Psoas muscle (tissue), 8 donors: ENCODE data around the gene ETV2. TPM values are rescaled to one million over a fixed set of nuclear protein-coding genes. Genes with fewer than 3 reads are reported as not detected.
"Not testable (repeated sequence)": the region's sequence is repeated elsewhere in the genome, so short reads cannot be mapped to it uniquely, and the experiment has no call there.

Experiments
- ATAC-seq, 4 donors: fragments of 200-7000 bp; cut with Tn5 transposase; one replicate each; pipeline ENCODE4 v1.9.1; 2020; ENCODE audit warnings: moderate library complexity in 3 of 4, mild to moderate bottlenecking in 2 of 4
- DNase-seq, 2 donors: peaks; one replicate each; pipeline ENCODE4 v3.0.0-alpha.2; 2020
- H3K27ac ChIP-seq: fragments of 200-600 bp; one replicate; pipeline ENCODE4 v1.8.0; 2022
- H3K27me3 ChIP-seq, 3 donors: fragments of 200-600 bp in 1 of 3; one replicate each; pipeline versions ENCODE4 v1.6.1 to v1.8.0; 2013 to 2022; ENCODE audit warnings: low read length in 2 of 3, mild to moderate bottlenecking in 2 of 3, moderate library complexity in 1 of 3; ENCODE audit not compliant: insufficient read depth in 3 of 3
- H3K36me3 ChIP-seq, 2 donors: fragments of 200-600 bp in 1 of 2; one replicate each; pipeline versions ENCODE4 v1.6.1 to v1.8.0; 2013 to 2022; ENCODE audit warnings: low read depth in 1 of 2, mild to moderate bottlenecking in 1 of 2, moderate library complexity in 1 of 2; ENCODE audit not compliant: insufficient read depth in 1 of 2
- H3K4me1 ChIP-seq: fragments of 200-600 bp; one replicate; pipeline ENCODE4 v1.8.0; 2022
- H3K4me3 ChIP-seq: fragments of 200-600 bp; one replicate; pipeline ENCODE4 v1.8.0; 2022; ENCODE audit warnings: mild to moderate bottlenecking
- H3K9me3 ChIP-seq: fragments of 200-600 bp; one replicate; pipeline ENCODE4 v1.8.0; 2022
- WGBS, 3 donors: extraction: QIAGEN DNeasy Blood & Tissue Kit; methylation state at CpG; one replicate each; pipeline versions ENCODE4 v1.1.6 to v1.1.7; 2013; 5-methylcytosine and 5-hydroxymethylcytosine counted together
- intact Hi-C, 2 donors: fragments of 100-400 bp; cut with DNase I; formaldehyde crosslinking; loops; one replicate each; pipeline versions ENCODE4 v1.11.0 to v1.14.2; 2022
- polyA plus RNA-seq, 3 donors: library from polyadenylated mRNA; stranded (reverse); fragments of 200-250 nt; gene quantifications; one replicate each; pipeline ENCODE4 v1.2.3, GENCODE V29; 2013
- total RNA-seq, 4 donors: library from RNA; stranded (reverse); fragmentation: NEBNext Ultra II Directional in 2 of 4; extraction: Animal tissue kit (Norgen Biotek cat#: 25700) in 2 of 4; gene quantifications; one replicate each; pipeline versions ENCODE4 v1.2.1 to v1.2.4, GENCODE V29; 2021 to 2023
- TF ChIP-seq, protein P1 (sequence below): fragments of 200-600 bp; IDR thresholded peaks from one replicate; pipeline ENCODE4 v1.8.0; 2022; ENCODE audit warnings: antibody characterized with exemption
- donor health status: healthy with polysubstance abuse.
- donor health status: DM: no; HTN: no; CAD: no; lungs with moderate emphysema.
- donor health status: Bipolar disorder and iron deficiency.
- donor health status: healthy.
- donor health status: DM: yes; HTN: yes; CAD: no.
- donor health status: DM: no; HTN: no; CAD: no.
- donor health status: DM: no; HTN: no; CAD: no.
- donor health status: DM: yes; HTN: yes; CAD: no.

Gene ETV2
- total and polyA plus RNA-seq, 7 donors: 0.19 to 0.23 (median 0.20) TPM; not detected in 4

GRCh38 chr19:35601971-35602370 lies 39.6 kb upstream of the ETV2 start:
- ATAC-seq: no peak
- Histone ChIP-seq H3K27ac (no peak overlapping the region), H3K4me3 (no peak overlapping the region), H3K36me3 (no peaks in the 10 kb centered on the region), H3K27me3 (peaks cover 0 to 6% (median 0%) of the 10 kb centered on the region in 3 donors), H3K4me1 (no peaks in the 10 kb centered on the region), H3K9me3 (no peaks in the 10 kb centered on the region)
- 58 to 65% (median 62%) methylated on average over 3 of the region's 3 CpGs for WGBS, 3 donors
- DNase-seq: no peak
- TF ChIP-seq, protein P1, sequence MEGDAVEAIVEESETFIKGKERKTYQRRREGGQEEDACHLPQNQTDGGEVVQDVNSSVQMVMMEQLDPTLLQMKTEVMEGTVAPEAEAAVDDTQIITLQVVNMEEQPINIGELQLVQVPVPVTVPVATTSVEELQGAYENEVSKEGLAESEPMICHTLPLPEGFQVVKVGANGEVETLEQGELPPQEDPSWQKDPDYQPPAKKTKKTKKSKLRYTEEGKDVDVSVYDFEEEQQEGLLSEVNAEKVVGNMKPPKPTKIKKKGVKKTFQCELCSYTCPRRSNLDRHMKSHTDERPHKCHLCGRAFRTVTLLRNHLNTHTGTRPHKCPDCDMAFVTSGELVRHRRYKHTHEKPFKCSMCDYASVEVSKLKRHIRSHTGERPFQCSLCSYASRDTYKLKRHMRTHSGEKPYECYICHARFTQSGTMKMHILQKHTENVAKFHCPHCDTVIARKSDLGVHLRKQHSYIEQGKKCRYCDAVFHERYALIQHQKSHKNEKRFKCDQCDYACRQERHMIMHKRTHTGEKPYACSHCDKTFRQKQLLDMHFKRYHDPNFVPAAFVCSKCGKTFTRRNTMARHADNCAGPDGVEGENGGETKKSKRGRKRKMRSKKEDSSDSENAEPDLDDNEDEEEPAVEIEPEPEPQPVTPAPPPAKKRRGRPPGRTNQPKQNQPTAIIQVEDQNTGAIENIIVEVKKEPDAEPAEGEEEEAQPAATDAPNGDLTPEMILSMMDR: no peak
- intact Hi-C loops: no loop called here

GRCh38 chr19:35604436-35604835 lies 37.1 kb upstream of the ETV2 start:
- DNase-seq, H3K9me3 ChIP-seq, ATAC-seq, H3K4me1 ChIP-seq, H3K27ac ChIP-seq, H3K36me3 ChIP-seq, H3K4me3 ChIP-seq, H3K27me3 ChIP-seq: not testable (repeated sequence)
- intact Hi-C loops: loop anchor here in 1 of 2 donors (2.0 kb wide), 1 partner anchor 54 kb away; no protein-coding TSS in a partner anchor
- WGBS, 3 donors: 80 to 82% (median 81%) methylated on average over 4 of the region's 4 CpGs

DNA sequence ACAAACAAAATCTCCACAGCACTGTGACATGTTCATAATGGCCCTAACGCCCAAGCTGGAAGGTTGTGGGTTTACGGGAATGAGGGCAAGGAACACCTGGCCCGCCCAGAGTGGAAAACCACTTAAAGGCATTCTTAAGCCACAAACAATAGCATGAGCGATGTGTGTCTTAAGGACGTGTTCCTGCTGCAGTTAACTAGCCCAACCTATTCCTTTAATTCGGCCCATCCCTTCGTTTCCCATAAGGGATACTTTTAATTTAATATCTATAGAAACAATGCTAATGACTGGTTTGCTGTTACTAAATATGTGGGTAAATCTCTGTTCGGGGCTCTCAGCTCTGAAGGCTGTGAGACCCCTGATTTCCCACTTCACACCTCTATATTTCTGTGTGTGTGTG lies 34.4 kb upstream of the ETV2 start:
- H3K4me1 ChIP-seq, H3K36me3 ChIP-seq, H3K9me3 ChIP-seq, H3K27ac ChIP-seq, H3K27me3 ChIP-seq, DNase-seq, H3K4me3 ChIP-seq, ATAC-seq, intact Hi-C loops: not testable (repeated sequence)
- 83 to 93% (median 86%) methylated on average over 8 of the region's 8 CpGs for WGBS, 3 donors

GRCh38 chr19:35607661-35608060 lies 33.9 kb upstream of the ETV2 start:
- peaks cover 5% of the 10 kb centered on the region for H3K4me1 ChIP-seq
- 74 to 83% (median 74%) methylated on average over 3 of the region's 3 CpGs for WGBS, 3 donors
- intact Hi-C loops: no loop called here
- no peak overlapping the region for H3K27ac ChIP-seq
- H3K27me3 ChIP-seq: peaks cover 0 to 1% (median 0%) of the 10 kb centered on the region in 3 donors
- TF ChIP-seq, protein P1: no peak
- no peak overlapping the region for H3K4me3 ChIP-seq
- ATAC-seq: no peak
- DNase-seq: no peak
- peaks cover 4% of the 10 kb centered on the region for H3K9me3 ChIP-seq
- no peaks in the 10 kb centered on the region for H3K36me3 ChIP-seq

DNA sequence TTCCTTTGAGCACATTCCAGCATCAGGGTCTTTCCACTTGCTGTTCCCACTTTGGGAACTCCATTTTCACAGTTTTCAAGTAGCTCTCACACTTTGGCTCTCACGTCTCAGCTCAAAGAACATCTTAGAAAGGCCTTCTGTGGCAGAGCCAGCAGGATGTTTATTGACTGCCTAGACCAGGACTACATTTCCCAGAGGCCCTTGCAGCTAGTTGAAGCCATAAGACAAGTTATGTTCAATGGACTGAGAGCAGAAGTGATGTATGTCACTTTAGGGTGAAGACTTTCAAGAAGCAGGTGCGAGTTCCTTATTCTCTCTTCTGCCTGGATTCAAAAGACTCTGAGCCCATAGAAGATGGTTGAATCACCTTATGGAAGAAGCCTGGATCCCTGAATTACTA lies 33.3 kb upstream of the ETV2 start:
- Histone ChIP-seq H3K4me3 (no peak overlapping the region), H3K36me3 (no peaks in the 10 kb centered on the region), H3K9me3 (peaks cover 4% of the 10 kb centered on the region), H3K27ac (no peak overlapping the region), H3K27me3 (no peaks in the 10 kb centered on the region), H3K4me1 (peaks cover 9% of the 10 kb centered on the region)
- 68 to 75% (median 74%) methylated on average over 2 of the region's 2 CpGs for WGBS, 3 donors
- no peak for DNase-seq
- no peak for ATAC-seq
- intact Hi-C loops: no loop called here
- TF ChIP-seq, protein P1: no peak

DNA sequence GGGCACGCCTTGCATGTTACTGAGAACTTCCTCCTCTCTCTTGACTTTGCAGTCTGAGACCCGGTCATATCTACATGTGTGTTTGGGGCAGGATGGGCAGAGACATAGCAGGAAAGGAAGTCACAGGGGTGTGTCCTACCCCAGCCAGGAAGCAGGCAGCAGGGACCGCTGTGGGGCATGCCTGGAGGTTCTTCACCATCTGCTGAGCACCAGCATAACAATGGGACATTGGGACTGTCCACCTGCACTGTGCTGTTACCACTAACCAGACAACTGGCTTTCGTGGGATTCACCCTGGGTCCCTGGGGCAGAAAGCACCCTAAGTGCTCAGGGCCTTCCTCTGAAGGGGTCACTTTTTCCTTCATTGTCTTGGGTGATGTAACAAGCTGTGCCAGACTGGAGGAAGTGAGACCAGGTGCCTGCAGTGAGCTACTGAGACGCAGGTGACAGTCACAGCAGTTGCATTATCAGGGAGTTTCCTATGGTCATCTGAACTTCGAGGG lies 31.6 kb upstream of the ETV2 start:
- Histone ChIP-seq H3K36me3 (no peaks in the 10 kb centered on the region), H3K27me3 (no peaks in the 10 kb centered on the region), H3K9me3 (peaks cover 4% of the 10 kb centered on the region), H3K27ac (no peak overlapping the region), H3K4me1 (peaks cover 9% of the 10 kb centered on the region), H3K4me3 (no peak overlapping the region)
- intact Hi-C loops: loop anchor here in 1 of 2 donors (5.0 kb wide), 1 partner anchor 68 kb away; no protein-coding TSS in a partner anchor
- DNase-seq (peak in 1 of 2 donors; percentile 34), ATAC-seq (no peak)
- WGBS, 3 donors: 70 to 79% (median 72%) methylated on average over 6 of the region's 6 CpGs
- TF ChIP-seq, protein P1: no peak
